Cardiac muscle cell (in vitro differentiated cells and primary cell): ENCODE data around the gene AGAP1. TPM values are rescaled to one million over a fixed set of nuclear protein-coding genes. Genes with fewer than 3 reads are reported as not detected.
A peak's percentile ranks its signal among the peaks of the same experiment; 100 is the strongest.

Experiments used
- DNase-seq, 2 donors: peaks; one replicate each; pipeline versions ENCODE4 v3.0.0 to v3.0.0-alpha.2; 2010 to 2017; ENCODE audit warnings: low read depth in 1 of 2, low spot score in 1 of 2
- H3K27ac ChIP-seq: fragments of 200-600 bp; sonication (generic); 2 replicates; pipeline ENCODE4 v1.5.1; 2016
- H3K27me3 ChIP-seq: fragments of 200-600 bp; sonication (generic); 2 replicates; pipeline ENCODE4 v1.6.0; 2016; ENCODE audit warnings: control low read depth
- H3K36me3 ChIP-seq: fragments of 200-600 bp; sonication (generic); 2 replicates; pipeline ENCODE4 v1.5.1; 2016; ENCODE audit warnings: control low read depth
- H3K4me1 ChIP-seq: fragments of 200-600 bp; sonication (generic); 2 replicates; pipeline ENCODE4 v1.8.1; 2017; ENCODE audit warnings: low read depth, mild to moderate bottlenecking, mixed run types
- H3K4me3 ChIP-seq: fragments of 200-600 bp; sonication (generic); 2 replicates; pipeline ENCODE4 v1.5.1; 2016; ENCODE audit warnings: mild to moderate bottlenecking
- H3K9me3 ChIP-seq: fragments of 200-600 bp; sonication (generic); 2 replicates; pipeline ENCODE4 v1.5.1; 2017; ENCODE audit warnings: low read depth, mild to moderate bottlenecking, control low read depth
- CTCF ChIP-seq: IDR thresholded peaks from 2 replicates; pipeline ENCODE4 v1.5.1; 2012; ENCODE audit warnings: low read depth, mild to moderate bottlenecking, low read length
- polyA plus RNA-seq: library from polyadenylated mRNA; unstranded; fragments of >200 nt; fragmentation: Nextera tagmentation; extraction: Ambion mirVana; gene quantifications from 2 replicates; pipeline ENCODE4 v1.2.1, GENCODE V29; 2016
- total RNA-seq: library from RNA; depleted of rRNA; stranded (reverse); fragments of >200 nt; gene quantifications from 2 replicates; pipeline ENCODE4 v1.2.3, GENCODE V29; 2016

Gene AGAP1
- total and polyA plus RNA-seq, 2 experiments from 2014 or later = 8.6 to 38.2 TPM

GRCh38 chr2:235639885-235640284, 146.0 kb downstream of the AGAP1 start:
- Histone ChIP-seq H3K27ac (no peak overlapping the region), H3K9me3 (no peaks in the 10 kb centered on the region), H3K4me1 (peaks cover 30% of the 10 kb centered on the region), H3K27me3 (no peaks in the 10 kb centered on the region), H3K36me3 (no peaks in the 10 kb centered on the region), H3K4me3 (no peak overlapping the region)
- no peak for TF ChIP-seq CTCF
- no peak for DNase-seq

- Histone ChIP-seq H3K27ac (no peak overlapping the region), H3K27me3 (no peaks in the 10 kb centered on the region), H3K36me3 (no peaks in the 10 kb centered on the region), H3K4me1 (peaks cover 30% of the 10 kb centered on the region), H3K9me3 (no peaks in the 10 kb centered on the region), H3K4me3 (no peak overlapping the region)
- no peak for DNase-seq
- TF ChIP-seq CTCF = no peak
These were observed 146.5 kb downstream of the AGAP1 start for GRCh38 chr2:235640377-235640776.

GRCh38 chr2:235640926-235641723, 147.3 kb downstream of the AGAP1 start:
- no peaks in the 10 kb centered on the region for H3K9me3 ChIP-seq
- TF ChIP-seq CTCF = no peak
- no peaks in the 10 kb centered on the region for H3K36me3 ChIP-seq
- peak; percentile 26 to 44 for DNase-seq
- H3K27me3 ChIP-seq = no peaks in the 10 kb centered on the region
- H3K4me1 ChIP-seq = peaks cover 30% of the 10 kb centered on the region
- H3K4me3 ChIP-seq = no peak overlapping the region
- H3K27ac ChIP-seq = no peak overlapping the region

GRCh38 chr2:235641956-235642355, 148.1 kb downstream of the AGAP1 start:
- Histone ChIP-seq H3K27me3 (no peaks in the 10 kb centered on the region), H3K36me3 (no peaks in the 10 kb centered on the region), H3K27ac (no peak overlapping the region), H3K4me3 (no peak overlapping the region), H3K4me1 (peaks cover 30% of the 10 kb centered on the region), H3K9me3 (no peaks in the 10 kb centered on the region)
- DNase-seq = no peak
- TF ChIP-seq CTCF = no peak

- Histone ChIP-seq H3K27me3 (no peaks in the 10 kb centered on the region), H3K36me3 (no peaks in the 10 kb centered on the region), H3K4me3 (no peak overlapping the region), H3K9me3 (no peaks in the 10 kb centered on the region), H3K4me1 (peaks cover 30% of the 10 kb centered on the region), H3K27ac (no peak overlapping the region)
- DNase-seq = peak in 1 of 2 donors; percentile 60
- TF ChIP-seq CTCF = peak; percentile 53
These were observed 148.7 kb downstream of the AGAP1 start for GRCh38 chr2:235642446-235643098.
